GM15510 (cell line): ENCODE measurements around the gene TCP1.

Experiments
- POLR2A ChIP-seq: IDR thresholded peaks from 3 replicates; pipeline ENCODE4 v1.6.1; 2011; ENCODE audit warnings: borderline replicate concordance; ENCODE audit not compliant: insufficient read length; ENCODE audit errors: extremely low read depth

TCP1 gene

GRCh38 chr6:159739341-159739740 lies 50.1 kb downstream of the TCP1 start:
- TF ChIP-seq POLR2A, result no peak

DNA sequence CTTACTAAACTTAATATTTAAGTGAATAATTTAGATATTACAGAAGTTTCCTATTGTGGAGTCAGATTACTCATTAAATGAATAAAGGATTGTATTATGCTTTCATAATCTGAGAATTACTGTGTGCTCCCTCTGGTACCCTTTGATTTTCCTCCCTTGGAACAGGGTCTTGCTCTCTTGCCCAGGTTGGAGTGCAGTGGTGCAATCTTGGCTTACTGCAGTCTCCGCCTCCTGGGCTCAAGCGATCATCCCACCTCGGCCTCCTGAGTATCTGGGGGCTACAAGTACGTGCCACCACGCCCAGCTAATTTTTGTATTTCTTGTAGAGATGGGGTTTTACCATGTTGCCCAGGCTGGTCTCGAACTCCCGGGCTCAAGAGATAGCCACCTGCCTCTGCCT lies 52.5 kb downstream of the TCP1 start:
- no peak for TF ChIP-seq POLR2A

GRCh38 chr6:159730332-159730676 lies 59.1 kb downstream of the TCP1 start:
- no peak for TF ChIP-seq POLR2A

DNA sequence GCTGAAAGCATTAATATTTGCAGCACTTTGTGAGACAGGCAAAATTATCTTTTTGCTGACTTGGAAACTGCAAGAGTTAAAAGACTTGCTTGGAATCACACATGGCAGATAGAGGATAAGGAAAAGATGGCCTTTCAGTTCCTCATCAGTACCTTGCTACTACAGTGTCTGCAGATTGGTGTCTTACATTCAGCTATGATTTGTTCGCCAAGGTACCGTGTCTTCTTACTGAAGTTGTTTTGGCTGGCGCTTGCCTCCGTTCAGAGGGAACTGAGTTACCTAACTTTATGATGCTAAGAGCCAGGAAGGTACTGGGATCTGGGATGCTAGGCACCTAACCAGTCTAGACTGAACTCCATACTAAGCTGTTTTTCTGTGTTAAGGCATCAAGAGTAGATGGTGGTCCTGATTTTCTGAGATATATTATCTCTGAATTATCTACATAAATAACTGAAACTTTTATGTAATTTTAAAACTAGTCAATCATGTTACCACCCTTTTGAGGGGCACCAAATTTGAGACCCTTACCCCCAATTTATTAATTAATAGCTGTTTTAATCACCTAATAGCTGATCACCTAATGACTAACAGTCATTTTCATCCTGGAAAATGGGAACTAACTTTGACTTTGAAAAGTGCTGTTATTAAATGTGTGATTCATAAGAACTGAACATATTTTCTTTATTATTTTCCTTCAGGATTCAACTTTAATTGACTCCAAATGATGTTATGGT lies 59.6 kb downstream of the TCP1 start:
- no peak for TF ChIP-seq POLR2A

- no peak for TF ChIP-seq POLR2A
Observed at GRCh38 chr6:159728531-159728964, 60.9 kb downstream of the TCP1 start.
